Measurements from ENCODE around the gene LMNA.
"Not testable (repeated sequence)": the region's sequence is repeated elsewhere in the genome, so short reads cannot be mapped to it uniquely, and the experiment has no call there.

LMNA gene

GRCh38 chr1:156180471-156180870 lies 66.0 kb downstream of the LMNA start:
- Histone ChIP-seq H3K9ac (ENCODE audit: low read depth in 1 of 2, low read length in 2 of 2) (no peak overlapping the region), H3K36me3 (ENCODE audit: control insufficient read depth in 2 of 2, insufficient read depth in 2 of 2, low read length in 2 of 2) (peaks cover 0 to 3% of the 10 kb centered on the region in 2 donors), H3K9me3 (ENCODE audit: control insufficient read depth in 2 of 2, low read length in 2 of 2) (no peaks in the 10 kb centered on the region), H3K27me3 (ENCODE audit: control insufficient read depth in 2 of 2, insufficient read depth in 2 of 2, low read length in 2 of 2) (no peaks in the 10 kb centered on the region), H3K27ac (ENCODE audit: low read depth in 2 of 2, low read length in 2 of 2) (no peak overlapping the region), H3K4me1 (ENCODE audit: control insufficient read depth in 2 of 2, insufficient read depth in 2 of 2, low read length in 2 of 2) (peaks cover 3 to 4% of the 10 kb centered on the region in 2 donors), H3K4me3 (ENCODE audit: low read length in 2 of 2) (no peak overlapping the region)

- H3K27ac ChIP-seq (ENCODE audit: low read depth in 2 of 2, low read length in 2 of 2); H3K4me1 ChIP-seq (ENCODE audit: control insufficient read depth in 2 of 2, insufficient read depth in 2 of 2, low read length in 2 of 2); H3K27me3 ChIP-seq (ENCODE audit: control insufficient read depth in 2 of 2, insufficient read depth in 2 of 2, low read length in 2 of 2): not testable (repeated sequence)
Observed at GRCh38 chr1:156181391-156181924, 66.9 kb downstream of the LMNA start.

DNA sequence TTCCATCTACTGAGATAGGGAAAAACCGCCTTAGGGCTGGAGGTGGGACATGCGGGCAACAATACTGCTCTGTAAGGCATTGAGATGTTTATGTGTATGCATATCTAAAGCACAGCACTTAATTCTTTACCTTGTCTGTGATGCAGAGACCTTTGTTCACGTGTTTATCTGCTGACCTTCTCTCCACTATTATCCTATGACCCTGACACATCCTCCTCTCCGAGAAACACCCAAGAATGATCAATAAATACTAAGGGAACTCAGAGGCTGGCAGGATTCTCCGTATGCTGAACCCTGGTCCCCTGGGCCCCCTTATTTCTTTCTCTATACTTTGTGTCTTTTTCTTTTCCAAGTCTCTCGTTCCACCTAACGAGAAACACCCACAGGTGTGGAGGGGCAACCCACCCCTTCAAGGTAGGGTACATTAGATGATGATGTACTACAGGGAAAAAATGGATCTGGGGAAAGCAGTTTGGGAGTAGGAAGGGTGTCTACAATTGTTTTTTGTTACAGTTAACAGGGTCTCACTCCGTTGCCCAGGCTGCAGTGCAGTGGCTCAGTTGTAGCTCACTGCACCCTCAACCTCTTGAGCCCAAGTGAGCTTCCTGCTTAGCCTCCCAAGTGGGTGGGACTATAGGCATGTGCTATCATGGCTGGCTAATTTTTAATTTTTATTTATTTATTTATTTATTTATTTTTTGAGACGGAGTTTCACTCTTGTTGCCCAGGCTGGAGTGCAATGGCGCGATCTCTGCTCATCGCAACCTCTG lies 67.7 kb downstream of the LMNA start:
- H3K27ac ChIP-seq (ENCODE audit: low read depth in 2 of 2, low read length in 2 of 2), result not testable (repeated sequence)

More at GRCh38 chr1:156181391-156181924, 66.9 kb downstream of the LMNA start:
- not testable (repeated sequence) for H3K9me3 ChIP-seq (ENCODE audit: control insufficient read depth in 2 of 2, low read length in 2 of 2); H3K4me3 ChIP-seq (ENCODE audit: low read length in 2 of 2); H3K36me3 ChIP-seq (ENCODE audit: control insufficient read depth in 2 of 2, insufficient read depth in 2 of 2, low read length in 2 of 2); H3K9ac ChIP-seq (ENCODE audit: low read depth in 1 of 2, low read length in 2 of 2)

DNA sequence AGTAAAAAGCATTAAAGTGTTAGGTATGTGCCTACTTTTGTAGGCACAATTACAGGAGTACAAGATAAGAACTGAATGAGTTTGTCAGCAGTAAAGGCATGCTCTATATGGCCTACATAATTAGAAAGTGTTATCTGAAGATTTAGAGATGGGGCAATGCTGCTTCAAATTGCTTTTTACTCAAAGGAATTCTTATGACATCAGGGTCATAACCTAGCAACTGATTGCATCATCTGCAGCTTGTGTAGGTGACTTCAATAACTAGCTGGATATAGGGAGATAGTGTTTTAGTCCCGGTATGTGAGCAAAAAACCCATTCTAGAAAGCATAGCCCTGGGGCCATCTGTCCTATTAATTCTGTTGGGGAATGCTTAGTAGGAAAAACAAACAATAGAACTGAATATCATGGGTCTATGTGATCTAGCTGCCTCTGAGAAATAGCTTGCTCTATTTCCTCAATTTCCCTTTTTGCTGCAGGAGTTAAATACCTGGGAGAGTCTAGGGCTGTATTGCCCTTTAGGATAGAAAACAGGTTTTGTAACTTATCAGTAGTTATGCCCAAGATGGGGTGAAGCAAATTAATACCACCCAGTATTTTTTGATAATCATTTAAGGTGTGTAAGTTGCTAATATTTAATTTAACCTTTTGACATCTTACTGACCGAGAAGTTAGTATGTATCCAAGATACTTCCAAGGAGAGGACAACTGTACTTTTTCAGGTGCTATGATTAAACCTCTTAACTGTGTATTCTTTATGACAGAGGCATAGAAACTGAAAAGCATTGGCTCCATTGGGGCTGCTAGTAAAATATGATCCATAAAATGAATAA lies 72.1 kb downstream of the LMNA start:
- H3K9ac ChIP-seq (ENCODE audit: low read depth in 1 of 2, low read length in 2 of 2); H3K27ac ChIP-seq (ENCODE audit: low read depth in 2 of 2, low read length in 2 of 2); H3K9me3 ChIP-seq (ENCODE audit: control insufficient read depth in 2 of 2, low read length in 2 of 2); H3K4me3 ChIP-seq (ENCODE audit: low read length in 2 of 2); H3K27me3 ChIP-seq (ENCODE audit: control insufficient read depth in 2 of 2, insufficient read depth in 2 of 2, low read length in 2 of 2); H3K4me1 ChIP-seq (ENCODE audit: control insufficient read depth in 2 of 2, insufficient read depth in 2 of 2, low read length in 2 of 2); H3K36me3 ChIP-seq (ENCODE audit: control insufficient read depth in 2 of 2, insufficient read depth in 2 of 2, low read length in 2 of 2): not testable (repeated sequence)

More for the DNA sequence above, 67.7 kb downstream of the LMNA start:
- H3K4me1 ChIP-seq (ENCODE audit: control insufficient read depth in 2 of 2, insufficient read depth in 2 of 2, low read length in 2 of 2); H3K36me3 ChIP-seq (ENCODE audit: control insufficient read depth in 2 of 2, insufficient read depth in 2 of 2, low read length in 2 of 2); H3K9me3 ChIP-seq (ENCODE audit: control insufficient read depth in 2 of 2, low read length in 2 of 2); H3K9ac ChIP-seq (ENCODE audit: low read depth in 1 of 2, low read length in 2 of 2); H3K4me3 ChIP-seq (ENCODE audit: low read length in 2 of 2); H3K27me3 ChIP-seq (ENCODE audit: control insufficient read depth in 2 of 2, insufficient read depth in 2 of 2, low read length in 2 of 2): not testable (repeated sequence)

Measured in mucosa of rectum (tissue), 2 donors.